ENCODE data around the gene RALGPS1. TPM values are rescaled to one million over a fixed set of nuclear protein-coding genes. Genes with fewer than 3 reads are reported as not detected.
"Not testable (repeated sequence)": the region's sequence is repeated elsewhere in the genome, so short reads cannot be mapped to it uniquely, and the experiment has no call there.

RALGPS1 gene
- total RNA-seq, 1 experiment from 2014 or later, result 0.03 TPM

- no peak overlapping the region for H3K4me3 ChIP-seq
Measured at GRCh38 chr9:127142291-127142690, 227.7 kb downstream of the RALGPS1 start.

GRCh38 chr9:127142931-127143464, 228.4 kb downstream of the RALGPS1 start:
- no peak for DNase-seq
- Histone ChIP-seq H3K27me3 (no peaks in the 10 kb centered on the region), H3K4me3 (no peak overlapping the region), H3K36me3 (no peaks in the 10 kb centered on the region), H3K9me3 (no peaks in the 10 kb centered on the region)

More at GRCh38 chr9:127142291-127142690, 227.7 kb downstream of the RALGPS1 start:
- DNase-seq, result no peak
- H3K36me3 ChIP-seq, result no peaks in the 10 kb centered on the region
- H3K9me3 ChIP-seq, result no peaks in the 10 kb centered on the region
- no peaks in the 10 kb centered on the region for H3K27me3 ChIP-seq

- H3K4me3 ChIP-seq, result no peak overlapping the region
- no peaks in the 10 kb centered on the region for H3K9me3 ChIP-seq
- H3K36me3 ChIP-seq, result no peaks in the 10 kb centered on the region
- H3K27me3 ChIP-seq, result no peaks in the 10 kb centered on the region
- no peak for DNase-seq
Measured at GRCh38 chr9:127143920-127144465, 229.4 kb downstream of the RALGPS1 start.

GRCh38 chr9:127144670-127145445, 230.3 kb downstream of the RALGPS1 start:
- Histone ChIP-seq H3K27me3 (no peaks in the 10 kb centered on the region), H3K36me3 (no peaks in the 10 kb centered on the region), H3K4me3 (no peak overlapping the region), H3K9me3 (no peaks in the 10 kb centered on the region)
- no peak for DNase-seq

GRCh38 chr9:127146841-127147240, 232.3 kb downstream of the RALGPS1 start:
- not testable (repeated sequence) for DNase-seq, H3K9me3 ChIP-seq, H3K27me3 ChIP-seq, H3K36me3 ChIP-seq, H3K4me3 ChIP-seq

- Histone ChIP-seq H3K4me3 (no peak overlapping the region), H3K36me3 (no peaks in the 10 kb centered on the region), H3K9me3 (no peaks in the 10 kb centered on the region), H3K27me3 (no peaks in the 10 kb centered on the region)
- DNase-seq, result no peak
Measured at GRCh38 chr9:127147251-127147650, 232.7 kb downstream of the RALGPS1 start.

- DNase-seq, result no peak
- no peaks in the 10 kb centered on the region for H3K36me3 ChIP-seq
- H3K9me3 ChIP-seq, result no peaks in the 10 kb centered on the region
- no peaks in the 10 kb centered on the region for H3K27me3 ChIP-seq
- no peak overlapping the region for H3K4me3 ChIP-seq
Measured at GRCh38 chr9:127148014-127148413, 233.4 kb downstream of the RALGPS1 start.

- Histone ChIP-seq H3K36me3 (no peaks in the 10 kb centered on the region), H3K27me3 (no peaks in the 10 kb centered on the region), H3K4me3 (no peak overlapping the region), H3K9me3 (no peaks in the 10 kb centered on the region)
- DNase-seq, result no peak
Measured at GRCh38 chr9:127149010-127149409, 234.4 kb downstream of the RALGPS1 start.

- no peak overlapping the region for H3K4me3 ChIP-seq
- no peaks in the 10 kb centered on the region for H3K36me3 ChIP-seq
- no peaks in the 10 kb centered on the region for H3K27me3 ChIP-seq
- DNase-seq, result no peak
- no peaks in the 10 kb centered on the region for H3K9me3 ChIP-seq
Measured at GRCh38 chr9:127149463-127150390, 235.1 kb downstream of the RALGPS1 start.

GRCh38 chr9:127153501-127153900, 238.9 kb downstream of the RALGPS1 start:
- Histone ChIP-seq H3K36me3 (no peaks in the 10 kb centered on the region), H3K4me3 (no peak overlapping the region), H3K9me3 (no peaks in the 10 kb centered on the region), H3K27me3 (no peaks in the 10 kb centered on the region)
- DNase-seq, result no peak

GRCh38 chr9:127154003-127154389, 239.4 kb downstream of the RALGPS1 start:
- DNase-seq, result no peak
- Histone ChIP-seq H3K9me3 (no peaks in the 10 kb centered on the region), H3K27me3 (no peaks in the 10 kb centered on the region), H3K36me3 (no peaks in the 10 kb centered on the region), H3K4me3 (no peak overlapping the region)

- H3K4me3 ChIP-seq, result no peak overlapping the region
Measured at GRCh38 chr9:127154390-127155191, 240.0 kb downstream of the RALGPS1 start.

GRCh38 chr9:127155314-127155960, 240.9 kb downstream of the RALGPS1 start:
- DNase-seq, result no peak
- H3K36me3 ChIP-seq, result no peaks in the 10 kb centered on the region
- H3K4me3 ChIP-seq, result no peak overlapping the region
- H3K9me3 ChIP-seq, result no peaks in the 10 kb centered on the region
- no peaks in the 10 kb centered on the region for H3K27me3 ChIP-seq

More at GRCh38 chr9:127154390-127155191, 240.0 kb downstream of the RALGPS1 start:
- Histone ChIP-seq H3K9me3 (no peaks in the 10 kb centered on the region), H3K36me3 (no peaks in the 10 kb centered on the region), H3K27me3 (no peaks in the 10 kb centered on the region)
- DNase-seq, result peak; percentile 86

- DNase-seq, result no peak
- Histone ChIP-seq H3K4me3 (no peak overlapping the region), H3K36me3 (no peaks in the 10 kb centered on the region), H3K27me3 (no peaks in the 10 kb centered on the region), H3K9me3 (no peaks in the 10 kb centered on the region)
Measured at GRCh38 chr9:127158786-127159324, 244.3 kb downstream of the RALGPS1 start.

- Histone ChIP-seq H3K27me3 (no peaks in the 10 kb centered on the region), H3K4me3 (no peak overlapping the region), H3K9me3 (no peaks in the 10 kb centered on the region), H3K36me3 (no peaks in the 10 kb centered on the region)
- peak; percentile 81 for DNase-seq
Measured at GRCh38 chr9:127159325-127159801, 244.8 kb downstream of the RALGPS1 start.
